HG03442 (cell line): ENCODE data around the gene MCC.

Experiments used
- ATAC-seq: cut with Tn5 transposase; IDR thresholded peaks from one replicate; pipeline ENCODE4 v1.9.1; 2021; ENCODE audit warnings: mild to moderate bottlenecking, moderate library complexity; ENCODE audit not compliant: unreplicated experiment

Gene MCC

DNA sequence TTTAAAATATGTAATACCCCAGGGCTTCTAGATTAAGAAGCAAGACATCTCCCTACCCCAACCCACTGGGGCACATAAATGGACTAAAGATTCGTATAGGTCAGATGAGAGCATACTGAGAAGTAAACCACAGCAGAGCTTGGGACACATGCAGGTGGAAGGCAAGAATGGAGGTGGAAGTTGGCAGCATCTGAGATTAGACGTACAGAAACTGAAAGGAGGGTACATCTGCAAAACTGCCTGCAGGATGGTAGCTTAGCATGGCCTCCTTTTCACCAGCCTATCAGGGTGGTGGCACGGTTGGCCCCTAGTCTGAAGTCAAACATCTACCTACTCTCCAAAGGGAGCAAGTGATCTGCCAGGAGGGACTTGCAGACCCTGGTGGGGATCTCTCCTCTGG is 235.2 kb downstream of the MCC start:
- ATAC-seq = no peak

DNA sequence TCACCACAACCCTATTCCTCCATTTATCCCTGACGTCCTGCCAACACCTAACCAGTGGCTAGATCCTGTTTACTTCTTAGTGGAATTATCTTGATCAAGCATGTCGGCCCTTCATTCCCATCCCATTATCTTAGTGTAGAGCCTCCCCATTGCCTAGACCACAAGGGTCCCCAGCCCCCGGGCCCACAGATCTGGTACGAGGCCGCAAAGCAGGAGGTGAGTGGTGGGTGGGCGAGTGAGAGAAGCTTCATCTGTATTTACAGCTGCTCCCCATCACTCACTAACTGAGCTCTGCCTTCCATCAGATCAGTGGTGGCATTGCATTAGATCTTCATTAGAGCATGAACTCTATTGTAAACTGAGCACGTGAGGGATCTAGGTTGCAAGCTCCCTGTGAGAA is 236.2 kb downstream of the MCC start:
- ATAC-seq = no peak

DNA sequence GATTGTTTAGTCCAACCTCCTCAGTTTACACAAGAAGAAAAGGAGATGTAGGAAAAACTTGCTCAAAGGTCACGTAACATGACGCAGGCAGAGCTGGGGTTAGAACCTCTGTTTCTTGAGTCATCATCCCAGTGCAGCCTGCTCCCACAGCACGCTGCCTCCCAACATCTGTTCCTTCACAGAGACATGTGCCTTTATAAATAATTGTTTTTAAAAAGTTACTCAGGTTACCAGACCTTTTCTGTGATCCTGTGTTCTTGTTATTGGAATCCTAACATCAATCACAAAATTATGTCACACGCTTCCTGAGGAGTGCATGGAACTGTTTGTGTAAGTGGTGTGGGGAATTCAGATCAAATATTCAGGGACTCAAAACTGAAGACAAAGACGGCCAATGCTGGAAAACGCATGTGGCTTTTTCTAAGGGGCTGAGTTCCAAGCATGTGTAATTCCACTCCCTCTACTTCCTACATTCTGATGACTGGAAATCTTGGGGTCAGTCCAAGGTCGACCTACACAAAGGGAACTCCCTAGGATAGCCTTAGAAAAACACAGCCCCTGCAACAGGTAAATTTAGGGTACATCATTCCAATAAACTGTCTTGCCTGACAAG is 237.8 kb downstream of the MCC start:
- no peak for ATAC-seq

DNA sequence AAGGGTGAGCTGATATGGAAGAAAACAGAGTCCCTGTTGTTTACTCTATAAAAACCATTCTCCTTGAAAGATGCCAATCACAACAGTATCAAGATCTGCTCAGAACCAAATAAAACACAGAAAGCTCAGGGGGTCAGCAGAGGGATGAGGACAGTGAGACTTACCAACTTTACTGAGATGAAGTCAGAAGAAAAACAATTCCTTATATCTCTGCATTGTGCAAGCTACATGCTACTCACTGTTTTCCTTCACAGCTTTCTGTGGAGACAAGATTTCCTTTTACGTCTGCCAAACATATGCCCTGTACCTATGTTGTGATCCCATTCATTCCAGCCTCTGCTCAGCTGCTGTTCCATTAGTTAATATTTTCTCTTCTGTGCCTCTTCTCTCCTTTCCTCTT is 239.0 kb downstream of the MCC start:
- no peak for ATAC-seq

DNA sequence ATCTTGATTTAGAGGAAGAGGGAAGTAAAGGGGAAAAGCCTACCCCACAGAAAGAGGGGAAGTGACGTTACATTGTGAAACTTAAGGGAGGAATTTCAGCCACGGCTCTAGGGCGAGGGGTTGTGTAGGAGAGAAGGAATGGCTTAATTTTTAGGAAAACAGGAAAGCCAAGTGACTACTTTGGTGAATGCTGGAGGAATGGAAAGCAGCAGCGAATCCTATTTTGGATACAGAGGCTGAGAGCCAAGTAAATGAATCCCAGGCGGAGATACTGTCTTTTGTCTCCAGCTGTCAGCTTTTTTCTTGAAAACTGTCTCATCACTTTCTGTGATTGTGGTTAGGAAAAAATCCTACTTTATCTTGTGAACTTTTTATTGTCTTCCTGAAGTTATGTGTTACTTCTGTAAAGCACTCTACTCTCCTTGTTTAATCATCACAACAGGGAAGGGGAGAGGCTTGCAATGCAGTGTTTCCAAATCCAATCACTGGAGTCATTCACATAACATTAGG is 241.8 kb downstream of the MCC start:
- no peak for ATAC-seq

DNA sequence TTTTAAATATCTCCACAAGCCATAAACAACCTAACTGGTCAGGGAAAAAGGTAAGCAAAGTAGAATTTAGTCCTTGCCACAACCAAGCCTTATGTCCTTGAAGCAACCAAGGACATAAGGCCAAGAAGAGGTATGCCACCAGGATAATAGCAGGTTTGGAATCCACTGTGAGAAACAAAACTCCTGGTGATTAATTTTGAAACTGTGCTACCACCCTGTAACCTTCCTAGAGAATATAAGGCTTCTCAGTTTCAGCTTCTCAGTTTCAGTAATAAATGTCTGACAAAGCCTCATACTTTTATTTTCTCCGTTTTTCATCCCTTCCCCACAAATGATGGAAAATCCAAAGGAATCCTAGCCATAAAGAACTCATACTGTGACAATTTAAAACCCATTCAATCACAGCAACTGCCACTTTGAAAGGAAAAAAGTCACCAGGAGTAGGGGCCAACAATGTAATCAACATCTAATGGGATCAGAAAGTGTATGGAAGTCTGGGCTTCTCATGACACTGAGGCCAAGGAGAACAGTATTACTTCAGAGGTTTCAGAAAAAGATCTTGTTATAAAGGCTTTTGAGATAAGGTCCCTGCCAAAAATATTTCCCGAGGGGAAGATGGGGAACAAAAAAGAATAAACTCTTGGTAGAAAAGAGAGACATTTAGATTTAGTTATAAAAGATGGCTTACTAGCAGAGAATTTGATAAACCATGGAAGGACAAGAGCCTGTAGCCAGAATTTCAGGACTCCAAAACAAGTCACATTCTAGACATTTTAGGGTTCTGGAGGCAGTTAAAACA is 242.6 kb downstream of the MCC start:
- ATAC-seq = no peak

DNA sequence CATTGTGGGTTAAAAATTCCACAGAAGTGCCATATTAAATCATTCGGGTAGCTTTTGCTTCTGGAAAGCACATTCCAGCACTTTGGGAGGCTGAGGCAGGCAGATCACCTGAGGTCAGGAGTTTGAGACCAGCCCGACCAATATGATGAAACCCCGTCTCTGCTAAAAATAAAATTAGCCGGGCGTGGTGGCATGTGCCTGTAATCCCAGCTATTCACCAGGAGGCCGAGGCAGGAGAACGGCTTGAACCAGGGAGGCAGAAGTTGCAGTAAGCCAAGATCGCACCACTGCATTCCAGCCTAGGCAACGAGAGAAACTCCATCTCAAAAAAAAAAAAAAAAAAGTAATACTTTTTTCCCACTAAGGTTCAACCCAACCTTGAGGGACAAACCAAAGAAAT is 243.3 kb downstream of the MCC start:
- ATAC-seq = no peak

DNA sequence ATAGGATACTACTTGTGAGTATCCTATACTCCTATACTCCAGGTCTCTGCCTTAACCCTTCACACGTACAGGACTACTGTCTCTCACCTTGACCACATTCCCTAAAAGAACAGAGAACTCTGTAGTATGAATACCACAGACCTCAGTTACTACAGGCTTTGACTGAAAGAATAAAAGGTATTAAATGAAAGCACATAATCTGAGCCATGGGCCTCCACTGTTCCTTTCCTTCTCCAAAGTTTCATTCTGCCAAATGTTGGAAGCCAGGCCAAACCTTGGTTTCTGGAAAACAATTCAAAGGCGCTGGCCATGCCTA is 244.9 kb downstream of the MCC start:
- ATAC-seq = no peak

DNA sequence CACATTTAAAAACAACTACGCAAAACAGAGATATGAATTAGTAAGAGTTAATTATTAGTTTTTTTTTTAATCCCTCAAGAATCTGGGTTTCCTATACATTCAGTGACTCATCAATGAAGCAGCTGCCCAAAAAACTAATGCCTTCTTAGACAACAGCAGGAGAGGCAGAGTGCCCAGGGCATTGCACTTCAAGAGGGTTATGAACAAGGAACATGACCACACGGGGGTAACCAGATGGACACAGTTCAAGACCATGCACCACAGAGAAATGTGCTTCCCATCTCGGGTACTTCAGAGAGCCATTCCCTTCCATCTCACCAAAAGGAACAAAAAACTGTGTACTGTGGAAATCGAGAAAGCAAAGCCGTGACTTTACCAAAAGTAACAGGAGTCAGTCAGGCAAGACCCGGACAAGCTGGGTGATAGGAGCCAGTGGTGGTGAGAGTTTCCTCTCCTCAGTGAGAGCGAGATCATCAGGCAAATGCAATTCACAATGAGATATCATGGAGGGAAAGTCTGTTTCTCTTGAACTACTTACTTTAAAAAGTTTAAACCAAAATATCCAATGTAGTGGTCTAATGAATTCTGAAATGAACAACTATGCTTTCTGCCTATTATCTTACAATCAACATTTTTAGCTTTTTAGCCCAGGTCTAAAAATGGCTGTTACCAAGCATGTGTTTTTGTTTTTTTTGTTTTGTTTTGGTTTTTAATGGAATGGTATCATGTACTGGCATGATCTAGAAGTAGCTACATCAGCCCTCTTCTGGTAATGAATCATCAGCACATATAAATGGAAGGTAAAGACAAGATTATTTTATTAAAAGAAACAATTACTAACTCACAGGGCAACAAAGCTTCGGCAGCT is 245.5 kb downstream of the MCC start:
- no peak for ATAC-seq

DNA sequence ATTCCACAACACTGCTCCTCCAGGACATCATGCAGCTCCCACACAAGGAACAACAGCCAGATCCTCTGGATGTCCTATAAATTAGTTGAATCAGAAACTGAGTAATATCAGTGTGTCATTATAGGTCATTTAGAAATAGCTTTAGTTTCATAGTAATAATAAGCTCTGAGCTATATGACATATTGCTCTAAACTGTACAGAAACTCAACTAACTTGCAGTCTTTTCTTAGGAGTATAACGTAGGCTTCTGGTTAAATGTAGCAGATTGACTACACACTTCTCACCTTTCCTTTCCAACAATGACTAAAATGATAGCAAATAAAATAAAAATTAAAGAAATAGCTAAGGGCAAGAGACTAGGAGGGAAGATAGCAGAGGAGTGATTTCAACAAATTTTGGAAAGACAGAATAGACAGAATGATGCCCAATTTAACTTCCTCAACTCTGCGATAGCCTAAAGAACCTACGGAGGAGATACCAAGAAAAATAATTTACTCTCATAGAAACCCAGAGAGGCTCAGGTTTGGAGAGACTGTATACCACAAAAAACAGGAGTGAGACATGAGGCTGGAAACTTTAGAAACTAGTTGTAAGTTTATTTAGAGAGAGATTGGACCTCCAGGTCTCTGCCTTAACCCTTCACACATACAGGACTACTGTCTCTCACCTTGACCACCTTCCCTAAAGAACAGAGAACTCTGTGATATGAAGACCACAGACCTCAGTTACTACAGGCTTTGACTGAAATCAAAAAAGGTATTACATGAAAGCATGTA is 247.1 kb downstream of the MCC start:
- ATAC-seq = no peak

DNA sequence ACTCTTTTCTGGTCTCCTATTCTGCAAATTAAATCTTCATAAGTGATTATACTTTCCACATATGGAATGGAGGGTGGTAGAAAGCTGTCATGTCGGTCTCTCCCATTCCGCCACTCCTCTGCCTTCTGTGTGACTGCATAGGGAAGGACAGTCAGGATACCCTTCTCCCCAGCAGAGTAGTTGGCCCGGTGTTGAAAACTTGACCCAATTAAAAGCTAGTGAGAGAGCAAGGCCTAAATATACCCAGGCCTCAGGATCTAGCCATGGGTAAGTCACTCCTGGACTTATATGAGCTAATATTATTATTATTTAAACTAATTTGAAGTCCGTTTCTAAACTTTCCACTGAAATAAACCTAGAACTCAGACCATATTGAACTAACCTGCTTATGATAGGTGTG is 248.2 kb downstream of the MCC start:
- ATAC-seq = no peak

DNA sequence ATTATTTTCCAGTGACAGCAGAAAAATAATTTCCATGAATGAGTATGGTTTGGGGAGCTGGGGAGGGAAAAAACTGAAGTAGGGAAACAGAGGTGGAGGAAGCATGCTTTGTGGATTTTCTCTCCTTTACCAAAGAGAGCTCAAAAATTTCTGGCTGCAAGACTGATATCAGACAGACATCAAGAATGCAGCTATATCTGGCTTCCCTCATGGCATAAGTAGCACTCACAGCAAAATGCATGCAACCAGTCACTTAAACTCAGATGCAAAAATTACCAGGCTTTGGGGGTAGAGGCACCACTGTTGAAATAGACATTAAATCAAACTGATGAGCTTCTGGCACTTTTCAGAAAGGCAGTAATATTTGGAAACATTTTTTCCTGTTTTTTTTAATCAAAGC is 250.4 kb downstream of the MCC start:
- no peak for ATAC-seq

DNA sequence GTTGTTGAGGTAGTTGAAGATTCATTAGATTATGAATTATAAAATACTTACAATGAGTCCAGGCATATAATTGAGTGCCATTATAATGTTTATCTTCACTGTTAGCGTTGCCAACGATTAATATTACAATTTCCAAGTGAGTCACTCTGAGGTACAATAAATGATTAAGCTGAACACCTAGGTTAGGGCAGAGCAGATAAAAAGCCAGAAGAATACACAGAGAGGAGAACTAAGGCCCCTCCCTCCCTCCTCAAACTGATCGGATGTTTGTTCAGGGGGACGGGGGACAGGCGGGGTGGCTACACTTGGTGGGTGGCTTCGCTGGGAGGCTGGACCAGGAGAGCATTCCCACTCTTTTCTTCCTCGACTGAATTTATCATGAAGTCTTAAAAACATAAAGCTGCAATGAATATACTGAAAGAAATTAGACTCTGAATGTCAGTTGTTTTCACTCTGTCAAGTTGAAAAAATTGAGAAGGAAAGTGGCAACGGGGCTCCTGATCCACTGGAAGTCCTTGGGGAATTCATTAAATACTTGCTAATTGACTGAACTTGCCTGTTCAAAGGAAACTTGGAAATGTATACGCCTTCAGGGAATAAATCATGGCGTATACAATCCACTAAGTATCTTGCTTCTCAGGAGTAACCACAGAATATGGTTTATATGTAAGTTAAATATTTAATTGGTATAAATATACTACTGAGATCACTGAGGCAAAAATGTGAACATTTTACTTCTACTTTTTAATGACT is 251.5 kb downstream of the MCC start:
- no peak for ATAC-seq

DNA sequence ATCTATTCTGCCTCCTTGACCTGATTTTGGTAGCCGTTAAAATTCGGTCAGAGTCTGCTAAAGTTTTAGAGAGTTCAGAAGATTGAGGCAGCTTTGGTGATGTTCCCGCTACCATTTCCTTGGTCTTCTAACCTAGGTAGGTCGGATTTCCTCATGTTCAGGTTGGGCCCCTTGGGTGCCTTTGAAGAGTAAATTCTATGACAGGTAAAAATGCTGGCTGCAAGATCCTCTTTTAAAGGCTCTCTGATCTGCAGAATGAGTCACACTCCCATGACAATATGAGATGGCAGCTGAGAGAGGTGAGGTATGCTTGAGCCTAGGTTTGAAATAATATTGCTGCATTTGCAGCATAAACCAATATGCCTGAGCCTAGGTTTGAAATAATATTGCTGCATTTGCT is 252.4 kb downstream of the MCC start:
- no peak for ATAC-seq

DNA sequence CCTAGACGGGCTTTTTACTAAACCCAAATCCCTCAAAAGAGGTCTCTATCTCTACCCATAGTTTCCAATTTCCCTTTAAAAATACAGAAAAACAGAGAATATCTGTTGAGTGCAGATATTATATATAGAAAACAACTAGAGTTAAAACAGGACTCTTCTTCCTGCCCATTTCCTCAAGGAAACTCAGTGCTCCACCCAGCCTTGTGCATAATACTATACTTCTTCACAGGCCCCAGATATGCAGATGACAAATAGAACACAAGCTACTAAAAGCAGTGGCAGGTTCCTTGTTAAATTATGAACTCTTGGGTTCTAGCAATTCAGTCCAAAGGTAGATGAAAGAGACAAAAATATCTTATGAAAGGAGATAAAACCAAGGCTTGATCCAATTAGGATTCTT is 253.7 kb downstream of the MCC start:
- ATAC-seq = no peak

DNA sequence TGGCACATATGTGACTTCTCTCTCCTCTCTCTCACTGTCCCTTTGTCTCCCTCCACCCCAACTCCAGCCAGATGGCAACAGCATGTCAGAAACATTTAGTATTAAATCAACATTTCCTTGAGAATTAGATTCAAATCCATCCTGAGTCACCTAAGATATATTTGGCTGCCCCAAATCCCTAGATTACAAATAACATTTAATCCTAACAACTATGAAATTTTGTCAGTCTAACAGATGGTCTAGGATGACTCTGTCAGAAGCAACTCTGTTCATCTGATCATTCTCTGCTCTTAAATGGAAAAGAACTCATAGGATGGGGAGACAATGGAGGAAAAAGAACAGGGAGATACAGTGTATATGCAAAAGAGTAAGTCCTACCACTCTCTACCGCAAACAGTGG is 254.6 kb downstream of the MCC start:
- ATAC-seq = no peak

DNA sequence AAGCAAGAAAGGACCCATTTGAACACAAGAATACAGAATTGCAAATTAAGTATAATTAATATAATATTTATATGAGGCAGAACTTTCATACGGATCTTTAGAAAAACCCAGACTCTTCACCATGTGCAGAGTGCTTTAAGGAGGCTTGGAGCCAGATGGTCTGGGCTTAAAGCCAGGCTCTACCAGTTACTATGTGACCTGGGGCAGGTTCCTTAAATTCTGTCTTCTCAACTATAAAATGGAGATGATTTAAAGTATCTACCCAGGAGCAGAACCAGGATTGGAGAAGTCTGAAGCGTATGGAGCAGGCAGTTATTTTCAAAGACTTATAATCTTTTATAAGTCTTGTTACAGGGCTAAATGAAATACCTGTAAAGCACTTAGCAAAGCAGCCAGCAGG is 255.6 kb downstream of the MCC start:
- no peak for ATAC-seq

DNA sequence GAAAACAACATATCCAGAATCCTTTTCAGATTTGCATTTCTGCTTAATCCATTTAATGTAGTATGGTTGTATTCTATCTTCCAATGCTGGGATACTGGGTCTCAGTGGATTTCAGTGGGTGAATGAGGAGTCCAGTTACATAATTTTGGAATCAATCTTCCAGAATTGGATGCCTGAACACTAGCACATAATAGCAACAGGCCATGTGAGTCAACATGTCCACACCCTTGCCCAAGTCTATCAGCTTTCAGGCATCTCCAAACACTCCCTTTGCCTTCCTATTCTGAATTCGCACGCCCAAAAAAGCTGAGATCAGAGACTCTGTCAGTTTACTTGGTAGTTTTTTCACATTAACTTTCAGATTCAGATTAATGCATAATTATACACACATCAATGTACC is 256.0 kb downstream of the MCC start:
- no peak for ATAC-seq

DNA sequence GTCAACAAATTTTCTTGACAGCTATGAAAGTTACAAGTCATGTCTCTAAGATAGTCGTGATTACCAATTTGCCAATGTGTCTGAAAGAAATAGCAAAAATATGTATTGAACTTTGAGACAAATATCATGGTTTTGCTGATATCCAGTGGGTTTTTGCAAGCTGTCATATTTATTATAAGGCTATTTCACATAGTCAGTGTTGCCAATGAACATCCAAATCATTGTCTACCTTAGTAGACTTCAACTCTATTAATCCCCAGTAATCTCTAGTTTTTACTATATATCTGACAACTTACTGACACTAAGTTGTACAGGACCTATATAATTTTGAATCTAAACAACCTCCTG is 256.6 kb downstream of the MCC start:
- ATAC-seq = no peak
